OCI-LY7 (cell line): ENCODE data around the gene MDGA2. TPM values are rescaled to one million over a fixed set of nuclear protein-coding genes. Genes with fewer than 3 reads are reported as not detected.

Experiments used
- BruUV-seq: library from RNA; stranded (reverse); fragments of 400-500 nt; replicated peaks from 2 replicates; lab custom pipeline; 2021; lab: Mats Ljungman, UMichigan
- CTCF ChIA-PET: fragments of 300-600 bp; sonication (Branson Sonifier 250); formaldehyde crosslinking; loops from one replicate; lab custom pipeline; 2022; ENCODE audit warnings: antibody characterized with exemption; ENCODE audit not compliant: unreplicated experiment; lab: Charles Lee
- POLR2A ChIA-PET: fragments of 300-600 bp; sonication (Branson Sonifier 250); formaldehyde crosslinking; loops from one replicate; lab custom pipeline; 2022; ENCODE audit warnings: antibody characterized with exemption; lab: Charles Lee
- DNase-seq: peaks from one replicate; pipeline ENCODE4 v3.0.0-alpha.2; 2015; ENCODE audit warnings: low spot score
- H2AFZ ChIP-seq: fragments of 200-600 bp; sonication (generic), shearing (Covaris generic); 2 replicates; pipeline ENCODE4 v1.6.1; 2014; ENCODE audit warnings: mild to moderate bottlenecking, antibody characterized with exemption, low read length, moderate library complexity
- H3K27ac ChIP-seq: fragments of 200-600 bp; sonication (generic); 2 replicates; pipeline ENCODE4 v1.5.1; 2014; ENCODE audit warnings: mixed run types, low read depth, mild to moderate bottlenecking, moderate library complexity, low read length, inconsistent platforms; ENCODE audit not compliant: poor library complexity, severe bottlenecking
- H3K36me3 ChIP-seq: fragments of 200-600 bp; sonication (generic); 2 replicates; pipeline ENCODE4 v1.6.1; 2014; ENCODE audit warnings: mild to moderate bottlenecking, antibody characterized with exemption, low read length, moderate library complexity, mixed read lengths; ENCODE audit not compliant: insufficient read depth
- H3K4me1 ChIP-seq: fragments of 200-600 bp; sonication (generic); 2 replicates; pipeline ENCODE4 v1.5.1; 2014; ENCODE audit warnings: mild to moderate bottlenecking, low read length; ENCODE audit not compliant: insufficient read depth, poor library complexity, severe bottlenecking
- H3K4me2 ChIP-seq: fragments of 200-600 bp; sonication (generic); 2 replicates; pipeline ENCODE4 v1.6.1; 2014; ENCODE audit warnings: mild to moderate bottlenecking, low read length
- H3K4me3 ChIP-seq: fragments of 200-600 bp; sonication (generic); 2 replicates; pipeline ENCODE4 v1.5.1; 2014; ENCODE audit warnings: mild to moderate bottlenecking, low read depth, low read length; ENCODE audit not compliant: poor library complexity, severe bottlenecking
- H3K79me2 ChIP-seq: fragments of 200-600 bp; sonication (generic); 2 replicates; pipeline ENCODE4 v1.6.1; 2016; ENCODE audit warnings: low read depth, mild to moderate bottlenecking, low read length, moderate library complexity, mixed read lengths; ENCODE audit not compliant: insufficient read depth
- H3K9me2 ChIP-seq: fragments of 200-600 bp; sonication (generic); 2 replicates; pipeline ENCODE4 v1.6.1; 2016; ENCODE audit warnings: mild to moderate bottlenecking, low read length, mixed read lengths; ENCODE audit not compliant: insufficient read depth
- H3K9me3 ChIP-seq: fragments of 200-600 bp; sonication (generic); 2 replicates; pipeline ENCODE4 v1.6.1; 2014; ENCODE audit warnings: mild to moderate bottlenecking, mixed run types, low read length, mixed read lengths
- H4K20me1 ChIP-seq: fragments of 200-600 bp; sonication (generic); 2 replicates; pipeline ENCODE4 v1.6.1; 2014; ENCODE audit warnings: mild to moderate bottlenecking, antibody characterized with exemption, low read length, moderate library complexity, mixed read lengths; ENCODE audit not compliant: insufficient read depth
- CTCF ChIP-seq: fragments of 200-600 bp; sonication (generic); conservative IDR thresholded peaks from 2 replicates; pipeline ENCODE4 v1.5.1; 2014; ENCODE audit warnings: mild to moderate bottlenecking, antibody characterized with exemption, low read length, moderate library complexity, mixed read lengths
- EZH2phosphoT487 ChIP-seq: fragments of 200-600 bp; sonication (generic); IDR thresholded peaks from 2 replicates; pipeline ENCODE4 v1.6.1; 2018; ENCODE audit warnings: low read depth, borderline replicate concordance, mild to moderate bottlenecking, mixed run types, antibody characterized with exemption, low read length, moderate library complexity, mixed read lengths
- intact Hi-C: fragments of 100-400 bp; cut with micrococcal nuclease; formaldehyde crosslinking; loops from one replicate; pipeline ENCODE4 v1.10.0; 2022; ENCODE audit not compliant: unreplicated experiment
- small RNA-seq: library from RNA; depleted of rRNA; stranded (forward); fragments of <200 nt; gene quantifications from one replicate; pipeline ENCODE3, GENCODE V24; 2014
- total RNA-seq, 2 experiments: library from RNA; depleted of rRNA in 1 of 2; stranded (reverse); fragments of >200 nt in 1 of 2; shearing (Covaris generic) in 1 of 2; gene quantifications; 2 replicates each; pipeline ENCODE4 v1.2.3, GENCODE V29; 2014 to 2022

MDGA2 gene
- total RNA-seq, 2 experiments from 2014 or later: not detected

GRCh38 chr14:46819117-46819516, 856.3 kb downstream of the MDGA2 start:
- Histone ChIP-seq H4K20me1 (no peaks in the 10 kb centered on the region), H3K27ac (no peak overlapping the region), H2AFZ (no peak overlapping the region), H3K4me2 (no peak overlapping the region), H3K36me3 (no peaks in the 10 kb centered on the region), H3K9me2 (no peaks in the 10 kb centered on the region), H3K9me3 (no peaks in the 10 kb centered on the region), H3K4me3 (no peak overlapping the region), H3K79me2 (no peaks in the 10 kb centered on the region), H3K4me1 (no peaks in the 10 kb centered on the region)
- ChIA-PET POLR2A (no interaction called here), CTCF (no interaction called here)
- no peak for TF ChIP-seq EZH2phosphoT487
- intact Hi-C loops: no loop called here
- no peak for DNase-seq
- BruUV-seq: no TSS peak

- Histone ChIP-seq H3K36me3 (no peaks in the 10 kb centered on the region), H3K4me3 (no peak overlapping the region), H3K79me2 (no peaks in the 10 kb centered on the region), H3K27ac (no peak overlapping the region), H4K20me1 (no peaks in the 10 kb centered on the region), H3K9me2 (no peaks in the 10 kb centered on the region), H2AFZ (no peak overlapping the region), H3K4me2 (no peak overlapping the region), H3K4me1 (no peaks in the 10 kb centered on the region), H3K9me3 (no peaks in the 10 kb centered on the region)
- ChIA-PET POLR2A (no interaction called here), CTCF (no interaction called here)
- BruUV-seq: no TSS peak
- no peak for DNase-seq
- TF ChIP-seq CTCF: no peak
- no peak for TF ChIP-seq EZH2phosphoT487
- intact Hi-C loops: no loop called here
Measured at GRCh38 chr14:46818147-46818546, 857.3 kb downstream of the MDGA2 start.

- BruUV-seq: no TSS peak
- H3K9me3 ChIP-seq: no peaks in the 10 kb centered on the region
Measured at GRCh38 chr14:46793144-46793543, 882.3 kb downstream of the MDGA2 start.

More at GRCh38 chr14:46793144-46793543, 882.3 kb downstream of the MDGA2 start:
- no peak for TF ChIP-seq CTCF
- TF ChIP-seq EZH2phosphoT487: no peak
- no peak overlapping the region for H3K4me3 ChIP-seq
- POLR2A ChIA-PET: no interaction called here
- CTCF ChIA-PET: no interaction called here
- no peak overlapping the region for H3K4me2 ChIP-seq
- no peaks in the 10 kb centered on the region for H3K36me3 ChIP-seq
- H4K20me1 ChIP-seq: no peaks in the 10 kb centered on the region
- H3K79me2 ChIP-seq: no peaks in the 10 kb centered on the region
- no peaks in the 10 kb centered on the region for H3K9me2 ChIP-seq
- intact Hi-C loops: no loop called here
- H3K27ac ChIP-seq: no peak overlapping the region
- DNase-seq: no peak
- H2AFZ ChIP-seq: no peak overlapping the region
- H3K4me1 ChIP-seq: no peaks in the 10 kb centered on the region

Small RNA genes within 50 kb of the gene (small RNA-seq; reads per million reads assigned to genes)
- not detected for gene RF00402
